ENCODE measurements around the gene GAL3ST1. TPM values are rescaled to one million over a fixed set of nuclear protein-coding genes. Genes with fewer than 3 reads are reported as not detected.

GAL3ST1 gene
- polyA plus RNA-seq, 1 of the 3 experiments (the other 2 are of a cell fraction) = not detected

- POLR2A ChIA-PET = no interaction called here
- no peak overlapping the region for H3K4me3 ChIP-seq (ENCODE audit: low read depth in 2 of 2, low read length in 1 of 2)
- H3K9me2 ChIP-seq = no peaks in the 10 kb centered on the region
Observed at GRCh38 chr22:30612789-30613188, 38.3 kb upstream of the GAL3ST1 start.

GRCh38 chr22:30611197-30611596 lies 36.7 kb upstream of the GAL3ST1 start:
- no peak overlapping the region for H3K4me2 ChIP-seq
- H3K9me2 ChIP-seq = no peaks in the 10 kb centered on the region
- ChIA-PET POLR2A (no interaction called here), CTCF (no interaction called here)
- no peak overlapping the region for H3K27ac ChIP-seq (ENCODE audit: low read depth in 2 of 2, low read length in 1 of 2)
- no peak overlapping the region for H3K9ac ChIP-seq
- no peak for DNase-seq
- no peak overlapping the region for H3K4me3 ChIP-seq (ENCODE audit: low read depth in 2 of 2, low read length in 1 of 2)
- no peak for TF ChIP-seq NFIC (IDR thresholded peaks at IDR 0.05; ENCODE audit: borderline replicate concordance)
- TF ChIP-seq EP300 (IDR thresholded peaks at IDR 0.05; ENCODE audit: borderline replicate concordance in 1 of 2, low read depth in 1 of 2, low read length in 1 of 2) = no peak
- no peak for TF ChIP-seq SIN3A (IDR thresholded peaks at IDR 0.05; ENCODE audit: borderline replicate concordance, low read depth, low read length)
- no peak for TF ChIP-seq MXI1 (IDR thresholded peaks at IDR 0.05; ENCODE audit: low read depth, low read length)
- TF ChIP-seq TCF12 (IDR thresholded peaks at IDR 0.05) = no peak
- no peak for TF ChIP-seq NRF1 (IDR thresholded peaks at IDR 0.05; ENCODE audit: low read depth, low read length)
- TF ChIP-seq, protein P1, sequence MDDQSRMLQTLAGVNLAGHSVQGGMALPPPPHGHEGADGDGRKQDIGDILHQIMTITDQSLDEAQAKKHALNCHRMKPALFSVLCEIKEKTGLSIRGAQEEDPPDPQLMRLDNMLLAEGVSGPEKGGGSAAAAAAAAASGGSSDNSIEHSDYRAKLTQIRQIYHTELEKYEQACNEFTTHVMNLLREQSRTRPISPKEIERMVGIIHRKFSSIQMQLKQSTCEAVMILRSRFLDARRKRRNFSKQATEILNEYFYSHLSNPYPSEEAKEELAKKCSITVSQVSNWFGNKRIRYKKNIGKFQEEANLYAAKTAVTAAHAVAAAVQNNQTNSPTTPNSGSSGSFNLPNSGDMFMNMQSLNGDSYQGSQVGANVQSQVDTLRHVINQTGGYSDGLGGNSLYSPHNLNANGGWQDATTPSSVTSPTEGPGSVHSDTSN (IDR thresholded peaks at IDR 0.05) = no peak
- no peak for TF ChIP-seq USF1 (IDR thresholded peaks at IDR 0.05; ENCODE audit: borderline replicate concordance, low read depth)
- TF ChIP-seq RFX5 (IDR thresholded peaks at IDR 0.05; ENCODE audit: low read length) = no peak
- no peak for TF ChIP-seq CHD2 (IDR thresholded peaks at IDR 0.05; ENCODE audit: low read length, partially characterized antibody)
- TF ChIP-seq GABPA (IDR thresholded peaks at IDR 0.05; ENCODE audit: low read depth) = no peak
- 96% methylated on average over 3 of the region's 3 CpGs for WGBS (ENCODE audit: low lambda C conversion rate)
- no peaks in the 10 kb centered on the region for H3K9me3 ChIP-seq
- H3K79me2 ChIP-seq (ENCODE audit: insufficient read depth) = no peaks in the 10 kb centered on the region
- H3F3A ChIP-seq (replicated peaks; ENCODE audit: insufficient read depth) = no peaks in the 10 kb centered on the region
- H3K27me3 ChIP-seq (ENCODE audit: insufficient read depth) = no peaks in the 10 kb centered on the region
- H3K4me1 ChIP-seq (ENCODE audit: control insufficient read depth in 1 of 2, insufficient read depth in 2 of 2, low read depth in 1 of 2, low read length in 1 of 2) = peaks cover 8 to 10% of the 10 kb centered on the region in 2 experiments; a peak in 2 of 4 replicates
- no peak overlapping the region for H2AFZ ChIP-seq (ENCODE audit: low read depth)
- H4K20me1 ChIP-seq (ENCODE audit: insufficient read depth) = no peaks in the 10 kb centered on the region
- no peaks in the 10 kb centered on the region for H3K36me3 ChIP-seq (replicated peaks in 1 of 2; ENCODE audit: control insufficient read depth in 1 of 2, insufficient read depth in 2 of 2, low read length in 1 of 2)

More at GRCh38 chr22:30612789-30613188, 38.3 kb upstream of the GAL3ST1 start:
- no peak for TF ChIP-seq NFIC (IDR thresholded peaks at IDR 0.05; ENCODE audit: borderline replicate concordance)
- TF ChIP-seq RCOR1 (IDR thresholded peaks at IDR 0.05; ENCODE audit: low read length) = no peak
- TF ChIP-seq TAF1 (IDR thresholded peaks at IDR 0.05; ENCODE audit: borderline replicate concordance, low read depth, low read length) = no peak
- no peak for DNase-seq
- H3K9ac ChIP-seq = no peak overlapping the region
- WGBS (ENCODE audit: low lambda C conversion rate) = 92% methylated on average over 7 of the region's 8 CpGs
- no peaks in the 10 kb centered on the region for H3K9me3 ChIP-seq
- no peaks in the 10 kb centered on the region for H3K36me3 ChIP-seq (replicated peaks in 1 of 2; ENCODE audit: control insufficient read depth in 1 of 2, insufficient read depth in 2 of 2, low read length in 1 of 2)
- no peak overlapping the region for H3K4me2 ChIP-seq
- CTCF ChIA-PET = no interaction called here
- H3F3A ChIP-seq (replicated peaks; ENCODE audit: insufficient read depth) = no peaks in the 10 kb centered on the region
- no peaks in the 10 kb centered on the region for H3K27me3 ChIP-seq (ENCODE audit: insufficient read depth)
- H2AFZ ChIP-seq (ENCODE audit: low read depth) = no peak overlapping the region
- peaks cover 2 to 9% of the 10 kb centered on the region in 2 experiments; a peak in 1 of 4 replicates for H3K4me1 ChIP-seq (ENCODE audit: control insufficient read depth in 1 of 2, insufficient read depth in 2 of 2, low read depth in 1 of 2, low read length in 1 of 2)
- no peak overlapping the region for H3K27ac ChIP-seq (ENCODE audit: low read depth in 2 of 2, low read length in 1 of 2)
- no peaks in the 10 kb centered on the region for H3K79me2 ChIP-seq (ENCODE audit: insufficient read depth)
- no peaks in the 10 kb centered on the region for H4K20me1 ChIP-seq (ENCODE audit: insufficient read depth)
